H1 (cell line): ENCODE results near the gene CFB. TPM values are rescaled to one million over a fixed set of nuclear protein-coding genes. Genes with fewer than 3 reads are reported as not detected.

Source experiments
- CTCF ChIA-PET: fragments of 300-600 bp; sonication (Branson Sonifier 250); formaldehyde crosslinking; loops from one replicate; lab custom pipeline; 2021; ENCODE audit not compliant: partially characterized antibody; lab: Charles Lee
- POLR2A ChIA-PET: fragments of 300-600 bp; sonication (Branson Sonifier 250); formaldehyde crosslinking; loops from one replicate; lab custom pipeline; 2021; ENCODE audit warnings: inconsistent platforms; ENCODE audit not compliant: partially characterized antibody; lab: Charles Lee
- DNase-seq, 2 experiments: peaks; one replicate each; pipeline versions ENCODE4 v3.0.0 to v3.0.0-alpha.2; 2010 to 2022; ENCODE audit warnings: low spot score in 2 of 2, low read depth in 1 of 2, mixed read lengths in 1 of 2
- FAIRE-seq: peaks from 2 replicates; lab custom pipeline; 2011; peaks lifted over from hg19 to GRCh38; lab: Jason Lieb, UNC
- H2AFZ ChIP-seq: 2 replicates; pipeline ENCODE4 v1.8.1; 2012; ENCODE audit warnings: low read length, inconsistent platforms
- H2AK5ac ChIP-seq: 2 replicates; pipeline ENCODE4 v1.6.1; 2013; ENCODE audit warnings: low read depth, low read length
- H2BK120ac ChIP-seq: replicated peaks from 2 replicates; pipeline ENCODE3; 2013; ENCODE audit warnings: low read depth, low read length, inconsistent platforms
- H2BK12ac ChIP-seq: 2 replicates; pipeline ENCODE4 v1.6.1; 2013; ENCODE audit warnings: low read depth, low read length
- H2BK15ac ChIP-seq: 2 replicates; pipeline ENCODE4 v1.6.1; 2013; ENCODE audit warnings: low read length
- H2BK20ac ChIP-seq: 2 replicates; pipeline ENCODE4 v1.6.1; 2013; ENCODE audit warnings: low read length
- H2BK5ac ChIP-seq: 2 replicates; pipeline ENCODE4 v1.6.1; 2013; ENCODE audit warnings: low read depth, low read length
- H3K14ac ChIP-seq: 2 replicates; pipeline ENCODE4 v1.6.1; 2013; ENCODE audit warnings: inconsistent platforms; ENCODE audit not compliant: insufficient read length
- H3K18ac ChIP-seq: 2 replicates; pipeline ENCODE4 v1.6.1; 2013; ENCODE audit warnings: low read length; ENCODE audit errors: extremely low read depth
- H3K23ac ChIP-seq: 2 replicates; pipeline ENCODE4 v1.6.1; 2013; ENCODE audit warnings: inconsistent platforms; ENCODE audit not compliant: insufficient read length
- H3K23me2 ChIP-seq: 2 replicates; pipeline ENCODE4 v1.6.1; 2013; ENCODE audit warnings: low read depth, low read length
- H3K27ac ChIP-seq: 2 replicates; pipeline ENCODE4 v1.6.1; 2011; ENCODE audit warnings: low read depth, low read length, inconsistent platforms
- H3K27me3 ChIP-seq, 4 experiments: replicated peaks in 1 of 4; 1 replicate in 1 of 4; 2 replicates in 3 of 4; pipeline versions ENCODE4 v1.6.1 to v1.8.1; 2011 to 2013; ENCODE audit warnings: low read length in 3 of 4, mild to moderate bottlenecking in 3 of 4, inconsistent platforms in 2 of 4, mixed read lengths in 2 of 4, moderate library complexity in 1 of 4; ENCODE audit not compliant: control insufficient read depth in 3 of 4, insufficient read depth in 3 of 4; ENCODE audit errors: extremely low read depth in 1 of 4
- H3K36me3 ChIP-seq, 4 experiments: 2 replicates each; pipeline versions ENCODE4 v1.6.1 to v1.8.1; 2011 to 2013; ENCODE audit warnings: mild to moderate bottlenecking in 4 of 4, low read length in 3 of 4, moderate library complexity in 2 of 4, control low read depth in 1 of 4, inconsistent platforms in 1 of 4; ENCODE audit not compliant: insufficient read depth in 4 of 4, control insufficient read depth in 2 of 4
- H3K4ac ChIP-seq: replicated peaks from 2 replicates; pipeline ENCODE3; 2013; ENCODE audit warnings: low read length, low read depth, mixed read lengths, inconsistent platforms; ENCODE audit not compliant: insufficient read length
- H3K4me1 ChIP-seq, 4 experiments: replicated peaks in 1 of 4; 1 replicate in 1 of 4; 2 replicates in 3 of 4; pipeline versions ENCODE4 v1.6.1 to v1.8.1; 2011 to 2013; ENCODE audit warnings: low read length in 3 of 4, inconsistent platforms in 2 of 4, mixed read lengths in 1 of 4; ENCODE audit not compliant: insufficient read depth in 4 of 4, control insufficient read depth in 3 of 4
- H3K4me2 ChIP-seq, 2 experiments: 2 replicates each; pipeline versions ENCODE4 v1.6.1 to v1.8.1; 2011 to 2013; ENCODE audit warnings: low read depth in 2 of 2, low read length in 2 of 2, control low read depth in 1 of 2, inconsistent platforms in 1 of 2, mild to moderate bottlenecking in 1 of 2; ENCODE audit not compliant: insufficient read depth in 1 of 2
- H3K4me3 ChIP-seq, 4 experiments: fragments of 200-600, 300-600 bp in 1 of 4; sonication (generic), shearing (Covaris generic), sonication (Bioruptor Twin) in 1 of 4; 2 replicates each; pipeline versions ENCODE4 v1.5.1 to v1.8.1; 2011 to 2016; ENCODE audit warnings: low read length in 4 of 4, low read depth in 3 of 4, control low read depth in 2 of 4, inconsistent platforms in 2 of 4, mild to moderate bottlenecking in 2 of 4, mixed read lengths in 1 of 4, moderate library complexity in 1 of 4; ENCODE audit not compliant: insufficient read depth in 2 of 4; ENCODE audit errors: extremely low read depth in 1 of 4
- H3K56ac ChIP-seq: replicated peaks from 2 replicates; pipeline ENCODE3; 2013; ENCODE audit warnings: low read depth, mild to moderate bottlenecking, mixed read lengths, low read length, inconsistent platforms; ENCODE audit not compliant: insufficient read length
- H3K79me1 ChIP-seq: 2 replicates; pipeline ENCODE4 v1.6.1; 2013; ENCODE audit warnings: low read depth, low read length, control low read depth
- H3K79me2 ChIP-seq, 2 experiments: 2 replicates each; pipeline versions ENCODE4 v1.6.1 to v1.8.1; 2012 to 2013; ENCODE audit warnings: low read length in 2 of 2, mild to moderate bottlenecking in 2 of 2, inconsistent platforms in 1 of 2; ENCODE audit not compliant: insufficient read depth in 2 of 2, control insufficient read depth in 1 of 2
- H3K9ac ChIP-seq, 4 experiments: replicated peaks in 1 of 4; 1 replicate in 1 of 4; 2 replicates in 3 of 4; pipeline versions ENCODE4 v1.6.1 to v1.8.1; 2011 to 2013; ENCODE audit warnings: low read depth in 3 of 4, low read length in 3 of 4, control low read depth in 2 of 4, mild to moderate bottlenecking in 2 of 4, moderate library complexity in 2 of 4, inconsistent platforms in 1 of 4; ENCODE audit errors: extremely low read depth in 1 of 4
- H3K9me3 ChIP-seq, 2 experiments: 2 replicates each; pipeline versions ENCODE4 v1.6.1 to v1.8.1; 2012 to 2013; ENCODE audit warnings: mild to moderate bottlenecking in 2 of 2, moderate library complexity in 2 of 2, control low read depth in 1 of 2, inconsistent platforms in 1 of 2, low read depth in 1 of 2, low read length in 1 of 2, mixed read lengths in 1 of 2; ENCODE audit not compliant: insufficient read depth in 2 of 2
- H4K20me1 ChIP-seq, 2 experiments: replicated peaks in 1 of 2; 2 replicates each; pipeline versions ENCODE3 to v1.8.1; 2011 to 2013; ENCODE audit warnings: inconsistent platforms in 2 of 2, low read length in 2 of 2, mild to moderate bottlenecking in 1 of 2; ENCODE audit not compliant: insufficient read depth in 2 of 2, control insufficient read depth in 1 of 2
- H4K5ac ChIP-seq: 2 replicates; pipeline ENCODE4 v1.6.1; 2013; ENCODE audit warnings: low read length, low read depth, mixed read lengths, inconsistent platforms; ENCODE audit not compliant: insufficient read length
- H4K8ac ChIP-seq: 2 replicates; pipeline ENCODE4 v1.8.0; 2013; ENCODE audit warnings: mild to moderate bottlenecking, moderate library complexity, low read length, inconsistent platforms; ENCODE audit not compliant: insufficient read depth; ENCODE audit errors: extremely low read depth
- H4K91ac ChIP-seq: replicated peaks from 2 replicates; pipeline ENCODE3; 2013; ENCODE audit warnings: low read length, mixed read lengths, inconsistent platforms; ENCODE audit not compliant: insufficient read length
- HDAC2 ChIP-seq, 2 experiments: fragments of 300-600 bp in 1 of 2; sonication (generic) in 1 of 2; IDR thresholded peaks; 2 replicates each; pipeline ENCODE4 v1.6.1; 2011 to 2012; ENCODE audit warnings: low read depth in 2 of 2, low read length in 2 of 2, mild to moderate bottlenecking in 2 of 2, moderate library complexity in 2 of 2, borderline replicate concordance in 1 of 2, inconsistent platforms in 1 of 2
- SP2 ChIP-seq: IDR thresholded peaks from 2 replicates; pipeline ENCODE4 v1.6.1; 2012; ENCODE audit warnings: mild to moderate bottlenecking, low read length, inconsistent platforms
- WGBS, 2 experiments: shearing (Covaris generic) in 1 of 2; methylation state at CpG; one replicate each; pipeline versions ENCODE4 v1.1.6 to v1.1.7; 2013 to 2015; ENCODE audit warnings: low lambda C conversion rate in 2 of 2, mixed read lengths in 2 of 2, inconsistent platforms in 1 of 2, low coverage in 1 of 2, missing lambda C conversion rate in 1 of 2; ENCODE audit not compliant: insufficient replicate concordance in 2 of 2, insufficient coverage in 1 of 2, insufficient read length in 1 of 2; ENCODE audit errors: extremely low coverage in 1 of 2, missing lambda C conversion rate in 1 of 2; 5-methylcytosine and 5-hydroxymethylcytosine counted together
- polyA plus RNA-seq, 7 experiments: library from polyadenylated mRNA; depleted of rRNA in 3 of 7; stranded (reverse) in 5 of 7; unstranded in 2 of 7; fragments of >200 nt in 5 of 7; fragments of 200-250 nt in 2 of 7; gene quantifications; 1 replicate in 5 of 7; 2 replicates in 1 of 7; 4 replicates in 1 of 7; pipeline versions ENCODE4 v1.2.1 to v1.2.3, GENCODE V29; 2011 to 2013; ENCODE audit warnings: missing spikeins in 2 of 7, mixed read lengths in 2 of 7
- total RNA-seq: library from RNA; stranded (reverse); fragmentation: NEBNext Ultra II Directional; extraction: Animal tissue kit (Norgen Biotek cat#: 25700); gene quantifications from 2 replicates; pipeline ENCODE4 v1.2.1, GENCODE V29; 2021

CFB gene
- total and polyA plus RNA-seq, 2 of the 8 experiments (the other 6 are each of a cell fraction or from before 2014, with no cell fraction given) = 0.09 TPM; not detected in 1

DNA sequence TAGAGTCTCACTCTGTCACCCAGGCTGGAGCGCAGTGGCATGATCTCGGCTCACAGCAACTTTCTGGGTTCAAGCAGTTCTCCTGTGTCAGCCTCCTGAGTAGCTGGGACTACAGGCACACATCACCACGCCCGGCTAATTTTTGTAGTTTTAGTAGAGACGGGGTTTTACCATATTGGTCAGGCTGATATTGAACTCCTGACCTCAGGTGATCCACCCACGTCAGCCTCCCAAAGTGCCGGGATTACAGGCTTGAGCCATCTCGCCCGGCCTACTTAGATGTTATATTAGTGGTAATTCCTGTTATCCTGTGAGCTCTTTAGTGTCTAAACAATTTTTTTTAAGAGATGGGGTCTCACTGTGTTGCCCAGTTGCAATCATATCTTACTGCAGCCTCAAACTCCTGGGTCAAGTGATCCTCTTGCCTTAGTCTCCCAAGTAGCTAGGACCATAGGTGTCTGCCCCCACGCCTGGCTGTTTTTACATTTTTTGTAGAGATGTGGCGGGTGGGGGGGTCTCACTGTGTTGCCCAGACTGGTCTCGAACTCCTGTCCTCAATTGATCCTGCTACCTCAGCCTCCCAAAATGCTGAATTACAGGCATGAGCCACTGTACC lies 32.0 kb downstream of the CFB start:
- H4K20me1 ChIP-seq = no peaks in the 10 kb centered on the region
- no peak overlapping the region for H3K4me3 ChIP-seq
- no peak overlapping the region for H4K5ac ChIP-seq
- no peaks in the 10 kb centered on the region for H3K79me1 ChIP-seq
- no peak overlapping the region for H3K14ac ChIP-seq
- no peak for DNase-seq
- no peak overlapping the region for H3K4ac ChIP-seq
- H2BK120ac ChIP-seq = no peak overlapping the region
- no peak overlapping the region for H3K27ac ChIP-seq
- H4K8ac ChIP-seq = no peak overlapping the region
- H3K4me2 ChIP-seq = no peak overlapping the region
- no peak overlapping the region for H3K23ac ChIP-seq
- peaks cover 0 to 10% of the 10 kb centered on the region in 2 experiments; a peak in 1 of 4 replicates for H3K79me2 ChIP-seq
- H2BK5ac ChIP-seq = no peak overlapping the region
- 93% methylated on average over 12 of the region's 12 CpGs; no CpG with 5 or more reads in 1 of the 2 experiments for WGBS, 2 experiments
- no peak overlapping the region for H2AK5ac ChIP-seq
- no peak overlapping the region for H2BK20ac ChIP-seq
- ChIA-PET POLR2A (interaction anchor here (0.6 to 1.2 kb wide), 2 partner anchors 12 to 16 kb away, joined by 3 read pairs; no protein-coding TSS in a partner anchor), CTCF (no interaction called here)
- H3K36me3 ChIP-seq = peaks cover 0 to 3% (median 1%) of the 10 kb centered on the region in 4 experiments; a peak in 3 of 8 replicates
- H3K27me3 ChIP-seq = no peaks in the 10 kb centered on the region
- H4K91ac ChIP-seq = no peak overlapping the region
- no peak overlapping the region for H2BK12ac ChIP-seq
- no peak for FAIRE-seq
- no peak overlapping the region for H3K18ac ChIP-seq
- H3K23me2 ChIP-seq = peaks cover 1% of the 10 kb centered on the region
- H2BK15ac ChIP-seq = no peak overlapping the region
- H3K56ac ChIP-seq = no peak overlapping the region
- TF ChIP-seq HDAC2 (IDR thresholded peaks at IDR 0.05; ENCODE audit: borderline replicate concordance in 1 of 2, low read depth in 2 of 2, low read length in 2 of 2) (no peak), SP2 (no peak)
- H3K4me1 ChIP-seq = peaks cover 0 to 4% (median 2%) of the 10 kb centered on the region in 4 experiments; a peak in 3 of 7 replicates
- no peak overlapping the region for H2AFZ ChIP-seq
- peaks cover 0 to 5% of the 10 kb centered on the region in 2 experiments; a peak in 1 of 4 replicates for H3K9me3 ChIP-seq
- H3K9ac ChIP-seq = no peak overlapping the region
